Stomach (tissue), 9 donors: Measurements from ENCODE around the gene FCRLB. TPM values are rescaled to one million over a fixed set of nuclear protein-coding genes. Genes with fewer than 3 reads are reported as not detected.

Experiments used
- DNase-seq, 2 donors: peaks; one replicate each; pipeline versions ENCODE4 v3.0.0 to v3.0.0-alpha.2; 2013 to 2019
- H3K27ac ChIP-seq, 5 donors: fragments of 200-600 bp in 4 of 5; sonication (generic) in 4 of 5; one replicate each; pipeline ENCODE4 v1.5.1; 2013 to 2019; ENCODE audit warnings: mild to moderate bottlenecking in 1 of 5, moderate library complexity in 1 of 5
- H3K27me3 ChIP-seq, 3 donors: fragments of 200-600 bp; sonication (generic); one replicate each; pipeline ENCODE4 v1.5.1; 2017 to 2019; ENCODE audit warnings: mixed run types in 1 of 3
- H3K36me3 ChIP-seq, 4 donors: fragments of 200-600 bp; sonication (generic); 1 replicate in 3 of 4; 2 replicates in 1 of 4; pipeline ENCODE4 v1.5.1; 2016 to 2019
- H3K4me1 ChIP-seq, 4 donors: fragments of 200-600 bp; sonication (generic); one replicate each; pipeline ENCODE4 v1.5.1; 2016 to 2019
- H3K4me3 ChIP-seq, 4 donors: fragments of 200-600 bp; sonication (generic) in 3 of 4; one replicate each; pipeline ENCODE4 v1.5.1; 2016 to 2019; ENCODE audit warnings: mild to moderate bottlenecking in 1 of 4
- H3K9me3 ChIP-seq, 4 donors: fragments of 200-600 bp; sonication (generic); one replicate each; pipeline ENCODE4 v1.5.1; 2016 to 2019
- EP300 ChIP-seq: sonication (generic); formaldehyde crosslinking; IDR thresholded peaks from one replicate; pipeline ENCODE4 v1.6.1; 2017; ENCODE audit warnings: antibody characterized with exemption
- POLR2A ChIP-seq, 4 donors: fragments of 450-650 bp; IDR thresholded peaks; one replicate each; pipeline ENCODE4 v1.6.1; 2016; ENCODE audit warnings: antibody characterized with exemption in 4 of 4, control low read depth in 2 of 4, mild to moderate bottlenecking in 1 of 4, moderate library complexity in 1 of 4
- POLR2AphosphoS5 ChIP-seq, 3 donors: sonication (generic); formaldehyde crosslinking; IDR thresholded peaks; one replicate each; pipeline ENCODE4 v1.6.1; 2016; ENCODE audit warnings: antibody characterized with exemption in 3 of 3
- WGBS, 5 donors: extraction: QIAGEN DNeasy Blood & Tissue Kit in 3 of 5; methylation state at CpG; one replicate each; pipeline versions ENCODE4 v1.1.5 to v1.1.7; 2013 to 2018; 5-methylcytosine and 5-hydroxymethylcytosine counted together
- intact Hi-C: fragments of 100-400 bp; cut with DNase I; formaldehyde crosslinking; loops from one replicate; pipeline ENCODE4 v1.15.1; 2023; ENCODE audit warnings: low total_unique reads
- polyA plus RNA-seq, 3 donors: library from polyadenylated mRNA; stranded (reverse); fragments of 200-250 nt; gene quantifications; one replicate each; pipeline ENCODE4 v1.2.3, GENCODE V29; 2013
- total RNA-seq, 5 donors: library from RNA; depleted of rRNA; stranded (reverse); fragments of >200 nt; gene quantifications; one replicate each; pipeline versions ENCODE4 v1.1.0 to v1.2.3, GENCODE V29; 2014 to 2016
- TF ChIP-seq, protein P1 (sequence below), 7 experiments: fragments of 450-650 bp in 4 of 7; fragments of 200-600 bp in 3 of 7; sonication (generic) in 3 of 7; IDR thresholded peaks; one replicate each; pipeline ENCODE4 v1.5.1; 2016 to 2019; ENCODE audit warnings: antibody characterized with exemption in 7 of 7, control low read depth in 2 of 7, mild to moderate bottlenecking in 1 of 7
- donor health status: healthy with polysubstance abuse.
- donor health status: Bipolar disorder and iron deficiency.
- donor health status: healthy.

FCRLB gene
- total and polyA plus RNA-seq, 8 donors: 0.30 to 3.8 (median 0.62) TPM; not detected in 4

DNA sequence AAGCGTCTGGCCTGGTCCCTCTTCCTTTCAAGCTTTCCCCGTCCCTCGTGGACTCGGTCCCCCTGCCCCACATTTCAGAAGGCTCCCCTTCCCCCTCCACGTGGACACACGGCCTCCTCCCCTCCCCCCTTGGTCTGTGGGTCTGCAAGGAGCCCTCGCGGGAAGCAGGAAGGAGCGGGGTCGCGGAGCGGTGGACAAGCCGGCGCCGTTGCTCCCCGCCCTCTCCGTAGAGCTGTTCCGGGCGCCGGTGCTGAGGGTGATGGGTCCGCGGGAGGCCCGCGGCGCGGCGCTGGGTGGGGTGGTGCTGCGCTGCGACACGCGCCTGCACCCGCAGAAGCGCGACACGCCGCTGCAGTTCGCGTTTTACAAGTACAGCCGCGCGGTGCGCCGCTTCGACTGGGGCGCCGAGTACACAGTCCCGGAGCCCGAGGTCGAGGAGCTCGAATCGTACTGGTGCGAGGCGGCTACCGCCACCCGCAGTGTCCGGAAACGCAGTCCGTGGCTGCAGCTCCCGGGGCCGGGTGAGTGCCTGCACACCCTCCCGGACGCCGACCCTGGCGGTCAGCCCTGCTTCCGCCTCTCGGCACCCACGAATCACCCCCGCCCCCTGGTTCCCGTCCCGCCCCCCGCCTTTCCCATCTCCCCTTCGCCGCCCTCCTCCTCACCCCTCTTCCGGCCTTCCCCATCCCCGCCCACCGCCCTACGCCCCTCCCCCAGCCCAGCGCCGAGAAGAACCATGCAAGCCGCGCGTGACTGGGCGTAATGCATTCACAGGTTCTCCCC lies 5.3 kb downstream of the FCRLB start:
- WGBS, 5 donors: 0 to 1% (median 0%) methylated on average over 21 to 82 of the region's 83 CpGs
- peaks cover 8 to 26% (median 19%) of the 10 kb centered on the region in 4 donors for H3K4me1 ChIP-seq
- H3K9me3 ChIP-seq: no peaks in the 10 kb centered on the region
- TF ChIP-seq POLR2AphosphoS5 (IDR thresholded peaks at IDR 0.05) (peak in 2 of 3 donors; percentile 54 to 67), EP300 (no peak), POLR2A (IDR thresholded peaks at IDR 0.05) (no peak)
- TF ChIP-seq, protein P1, sequence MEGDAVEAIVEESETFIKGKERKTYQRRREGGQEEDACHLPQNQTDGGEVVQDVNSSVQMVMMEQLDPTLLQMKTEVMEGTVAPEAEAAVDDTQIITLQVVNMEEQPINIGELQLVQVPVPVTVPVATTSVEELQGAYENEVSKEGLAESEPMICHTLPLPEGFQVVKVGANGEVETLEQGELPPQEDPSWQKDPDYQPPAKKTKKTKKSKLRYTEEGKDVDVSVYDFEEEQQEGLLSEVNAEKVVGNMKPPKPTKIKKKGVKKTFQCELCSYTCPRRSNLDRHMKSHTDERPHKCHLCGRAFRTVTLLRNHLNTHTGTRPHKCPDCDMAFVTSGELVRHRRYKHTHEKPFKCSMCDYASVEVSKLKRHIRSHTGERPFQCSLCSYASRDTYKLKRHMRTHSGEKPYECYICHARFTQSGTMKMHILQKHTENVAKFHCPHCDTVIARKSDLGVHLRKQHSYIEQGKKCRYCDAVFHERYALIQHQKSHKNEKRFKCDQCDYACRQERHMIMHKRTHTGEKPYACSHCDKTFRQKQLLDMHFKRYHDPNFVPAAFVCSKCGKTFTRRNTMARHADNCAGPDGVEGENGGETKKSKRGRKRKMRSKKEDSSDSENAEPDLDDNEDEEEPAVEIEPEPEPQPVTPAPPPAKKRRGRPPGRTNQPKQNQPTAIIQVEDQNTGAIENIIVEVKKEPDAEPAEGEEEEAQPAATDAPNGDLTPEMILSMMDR (IDR thresholded peaks at IDR 0.05): no peak
- peak overlapping the region; percentile 68 to 93 (median 78) for H3K4me3 ChIP-seq
- peak overlapping the region; percentile 79 to 90 (median 88) for H3K27ac ChIP-seq
- intact Hi-C loops: no loop called here
- DNase-seq: peak; percentile 84 to 96
- peaks cover 0 to 56% (median 0%) of the 10 kb centered on the region in 3 donors for H3K27me3 ChIP-seq
- no peaks in the 10 kb centered on the region for H3K36me3 ChIP-seq

DNA sequence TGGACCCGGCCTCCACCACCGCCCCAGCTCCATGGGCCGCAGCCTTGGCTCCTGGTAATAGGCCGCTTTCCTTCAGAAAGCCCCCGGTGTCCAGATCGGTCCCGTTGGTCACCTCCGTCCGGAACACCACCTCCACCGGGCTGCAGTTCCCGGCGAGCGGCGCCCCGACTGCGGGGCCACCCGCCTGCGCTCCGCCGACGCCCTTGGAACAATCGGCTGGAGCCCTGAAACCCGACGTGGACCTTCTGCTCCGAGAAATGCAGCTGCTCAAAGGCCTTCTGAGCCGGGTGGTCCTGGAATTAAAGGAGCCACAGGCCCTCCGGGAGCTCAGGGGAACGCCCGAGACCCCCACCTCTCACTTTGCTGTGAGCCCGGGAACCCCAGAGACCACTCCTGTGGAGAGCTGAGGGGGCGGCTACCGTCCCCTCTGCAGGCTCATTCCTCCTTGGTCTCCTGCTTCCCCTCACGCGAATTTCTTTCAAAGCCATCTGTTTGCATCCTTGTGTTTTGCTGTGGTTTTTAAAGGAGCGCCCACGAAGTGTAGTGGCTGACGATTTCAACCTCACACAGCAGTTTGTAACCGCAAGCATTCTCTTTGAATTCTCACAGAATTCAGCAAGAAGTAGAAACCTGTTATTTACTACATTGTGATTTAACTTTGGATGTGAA lies 6.0 kb downstream of the FCRLB start:
- WGBS, 5 donors: 2 to 8% (median 3%) methylated on average over 31 to 38 of the region's 38 CpGs
- intact Hi-C loops: no loop called here
- H3K27me3 ChIP-seq: peaks cover 0 to 49% (median 0%) of the 10 kb centered on the region in 3 donors
- TF ChIP-seq EP300 (no peak), POLR2A (IDR thresholded peaks at IDR 0.05) (no peak), POLR2AphosphoS5 (IDR thresholded peaks at IDR 0.05) (peak in 1 of 3 donors; percentile 6)
- no peaks in the 10 kb centered on the region for H3K9me3 ChIP-seq
- peaks cover 8 to 26% (median 19%) of the 10 kb centered on the region in 4 donors for H3K4me1 ChIP-seq
- peak in 1 of 2 donors; percentile 59 for DNase-seq
- H3K4me3 ChIP-seq: peak overlapping the region; percentile 68 to 93 (median 78)
- H3K27ac ChIP-seq: peak overlapping the region; percentile 69 to 90 (median 88)
- no peaks in the 10 kb centered on the region for H3K36me3 ChIP-seq

DNA sequence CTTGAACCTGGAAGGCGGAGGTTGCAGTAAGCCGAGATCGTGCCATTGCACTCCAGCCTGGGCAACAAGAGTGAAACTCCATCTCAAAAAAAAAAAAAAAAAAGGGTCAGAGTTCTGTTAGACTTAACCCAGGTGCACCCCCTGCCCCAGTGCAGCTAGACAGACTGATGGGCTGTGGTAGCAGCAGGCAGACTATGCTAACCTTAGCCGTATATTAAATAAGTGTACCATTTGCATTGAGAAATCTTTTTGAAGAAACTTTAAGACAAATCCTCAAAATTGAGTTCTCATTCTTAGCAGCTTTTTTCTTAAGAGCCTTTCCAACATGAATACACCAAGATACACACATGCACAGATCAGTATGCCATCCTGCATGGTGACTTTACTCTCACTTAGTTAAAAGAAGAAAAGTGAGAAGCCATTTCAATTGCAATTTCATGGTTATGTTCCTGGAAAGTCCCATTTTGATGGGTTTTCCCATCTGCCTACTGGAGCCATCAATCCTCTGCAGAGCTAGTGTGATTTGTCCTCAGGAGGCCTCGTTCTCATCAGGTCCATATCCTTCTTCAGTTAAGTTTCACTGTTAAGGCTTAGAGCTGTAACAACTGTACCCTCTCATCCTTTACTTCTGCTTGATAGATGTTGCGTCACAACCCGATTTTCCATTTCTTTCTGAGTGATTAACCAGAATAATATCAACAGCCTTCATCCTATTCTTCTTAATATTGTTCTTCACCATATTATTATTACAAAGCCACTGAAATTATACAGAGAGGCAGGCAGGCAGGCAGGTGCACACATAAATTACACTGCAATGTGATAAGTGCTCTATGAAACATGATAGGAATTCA lies 7.3 kb downstream of the FCRLB start:
- no peak for DNase-seq
- H3K4me1 ChIP-seq: peaks cover 8 to 26% (median 19%) of the 10 kb centered on the region in 4 donors
- no peaks in the 10 kb centered on the region for H3K36me3 ChIP-seq
- no peaks in the 10 kb centered on the region for H3K9me3 ChIP-seq
- H3K27me3 ChIP-seq: peaks cover 0 to 38% (median 0%) of the 10 kb centered on the region in 3 donors
- H3K27ac ChIP-seq: no peak overlapping the region
- WGBS, 5 donors: 75 to 88% (median 80%) methylated on average over 4 to 7 of the region's 7 CpGs
- TF ChIP-seq POLR2AphosphoS5 (IDR thresholded peaks at IDR 0.05): no peak
- TF ChIP-seq, protein P1 (IDR thresholded peaks at IDR 0.05): no peak
- TF ChIP-seq EP300: no peak
- no peak for TF ChIP-seq POLR2A (IDR thresholded peaks at IDR 0.05)
- no peak overlapping the region for H3K4me3 ChIP-seq
- intact Hi-C loops: no loop called here

DNA sequence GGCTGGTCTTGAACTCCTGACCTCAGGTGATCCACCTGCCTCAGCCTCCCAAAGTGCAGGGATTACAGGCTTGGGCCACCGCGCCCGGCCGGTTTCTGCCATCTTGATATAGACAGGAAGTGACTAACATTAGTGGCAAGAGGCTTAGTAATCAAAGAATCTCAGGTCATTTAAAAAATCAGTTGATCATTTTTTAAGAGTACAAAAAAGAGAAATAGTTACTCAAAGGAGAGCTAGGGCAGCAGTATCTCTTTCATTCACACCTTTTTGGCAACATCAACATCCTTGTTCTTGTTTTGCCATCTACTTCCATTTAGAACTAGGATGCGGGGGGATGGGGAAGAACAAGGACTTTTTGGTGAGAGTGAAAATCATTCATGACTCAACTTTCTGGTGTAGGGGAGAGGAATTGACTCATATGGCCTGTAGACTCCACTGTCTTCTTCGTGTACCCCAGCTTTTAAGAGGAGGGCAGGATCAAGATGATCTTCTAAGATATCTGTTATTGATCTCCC lies 8.8 kb downstream of the FCRLB start:
- no peak for TF ChIP-seq POLR2AphosphoS5 (IDR thresholded peaks at IDR 0.05)
- no peaks in the 10 kb centered on the region for H3K9me3 ChIP-seq
- intact Hi-C loops: no loop called here
- 59 to 81% (median 76%) methylated on average over 6 of the region's 6 CpGs for WGBS, 5 donors
- H3K4me3 ChIP-seq: no peak overlapping the region
- no peak overlapping the region for H3K27ac ChIP-seq
- H3K27me3 ChIP-seq: peaks cover 0 to 29% (median 0%) of the 10 kb centered on the region in 3 donors
- H3K4me1 ChIP-seq: peaks cover 8 to 25% (median 19%) of the 10 kb centered on the region in 4 donors
- no peaks in the 10 kb centered on the region for H3K36me3 ChIP-seq
- no peak for DNase-seq
